Adrenal gland (tissue), 12 donors: ENCODE data around the gene HDAC4. TPM values are rescaled to one million over a fixed set of nuclear protein-coding genes. Genes with fewer than 3 reads are reported as not detected.
"Not testable (repeated sequence)": the region's sequence is repeated elsewhere in the genome, so short reads cannot be mapped to it uniquely, and the experiment has no call there.

Experiments used
- DNase-seq, 7 donors: peaks; one replicate each; pipeline ENCODE4 v3.0.0-alpha.2; 2019 to 2020
- H3K27ac ChIP-seq, 5 donors: fragments of 200-600 bp; sonication (generic) in 4 of 5; 1 replicate in 3 of 5; 2 replicates in 2 of 5; pipeline versions ENCODE4 v1.5.1 to v1.8.0; 2016 to 2020; ENCODE audit warnings: mild to moderate bottlenecking in 1 of 5
- H3K27me3 ChIP-seq: fragments of 200-600 bp; 2 replicates; pipeline ENCODE4 v1.8.0; 2021
- H3K36me3 ChIP-seq, 2 donors: fragments of 200-600 bp; replicated peaks in 1 of 2; 1 replicate in 1 of 2; 2 replicates in 1 of 2; pipeline versions ENCODE4 v1.5.1 to v1.8.0; 2018 to 2022
- H3K4me1 ChIP-seq, 2 donors: fragments of 200-600 bp; replicated peaks in 1 of 2; 1 replicate in 1 of 2; 2 replicates in 1 of 2; pipeline versions ENCODE4 v1.5.1 to v1.8.0; 2018 to 2021
- H3K4me3 ChIP-seq, 4 donors: fragments of 200-600 bp; sonication (generic) in 3 of 4; one replicate each; pipeline ENCODE4 v1.5.1; 2016 to 2018
- H3K9me3 ChIP-seq, 3 donors: fragments of 200-600 bp; sonication (generic) in 1 of 3; replicated peaks in 1 of 3; 1 replicate in 2 of 3; 2 replicates in 1 of 3; pipeline versions ENCODE4 v1.5.1 to v1.8.0; 2016 to 2021
- CTCF ChIP-seq, 6 experiments: fragments of 450-650 bp in 4 of 6; fragments of 200-600 bp in 2 of 6; sonication (generic) in 1 of 6; IDR thresholded peaks; 1 replicate in 5 of 6; 2 replicates in 1 of 6; pipeline versions ENCODE4 v1.5.1 to v1.8.0; 2016 to 2021; ENCODE audit warnings: antibody characterized with exemption in 6 of 6, mild to moderate bottlenecking in 2 of 6, moderate library complexity in 1 of 6
- POLR2A ChIP-seq, 2 donors: fragments of 450-650 bp; IDR thresholded peaks; one replicate each; pipeline ENCODE4 v1.6.1; 2017; ENCODE audit warnings: antibody characterized with exemption in 2 of 2, mild to moderate bottlenecking in 2 of 2, moderate library complexity in 1 of 2
- WGBS, 4 donors: extraction: QIAGEN DNeasy Blood & Tissue Kit in 2 of 4; methylation state at CpG; one replicate each; pipeline versions ENCODE4 v1.1.5 to v1.1.7; 2013 to 2017; 5-methylcytosine and 5-hydroxymethylcytosine counted together
- intact Hi-C, 2 donors: fragments of 100-400 bp; cut with DNase I; formaldehyde crosslinking; loops; one replicate each; pipeline versions ENCODE4 v1.14.1 to v1.15.0; 2022 to 2023
- polyA plus RNA-seq, 3 donors: library from polyadenylated mRNA; stranded (reverse); fragments of 200-250 nt in 2 of 3; fragments of 350-450 nt in 1 of 3; fragmentation: Illumina TruSeq in 1 of 3; extraction: RNeasy Lipid Tissue Mini Kit (QIAGEN cat#74804) in 1 of 3; gene quantifications; one replicate each; pipeline ENCODE4 v1.2.3, GENCODE V29; 2013 to 2014
- total RNA-seq, 9 donors: library from RNA; depleted of rRNA in 4 of 9; stranded (reverse); fragments of >200 nt in 4 of 9; fragments of 120-200 nt in 1 of 9; fragmentation: NEBNext Ultra II Directional in 1 of 9; extraction: Animal tissue kit (Norgen Biotek cat#: 25700) in 1 of 9; gene quantifications; one replicate each; pipeline versions ENCODE4 v1.1.0 to v1.2.4, GENCODE V29; 2013 to 2023
- donor health status: healthy with polysubstance abuse.
- donor health status: Bipolar disorder and iron deficiency.
- donor health status: DM: yes; HTN: yes; CAD: no.
- donor health status: DM: no; HTN: no; CAD: no.
- donor health status: DM: no; HTN: no; CAD: no.
- donor health status: DM: yes; HTN: yes; CAD: no.

The HDAC4 gene
- total and polyA plus RNA-seq, 12 donors, result 8.3 to 88.9 (median 28.7) TPM

DNA sequence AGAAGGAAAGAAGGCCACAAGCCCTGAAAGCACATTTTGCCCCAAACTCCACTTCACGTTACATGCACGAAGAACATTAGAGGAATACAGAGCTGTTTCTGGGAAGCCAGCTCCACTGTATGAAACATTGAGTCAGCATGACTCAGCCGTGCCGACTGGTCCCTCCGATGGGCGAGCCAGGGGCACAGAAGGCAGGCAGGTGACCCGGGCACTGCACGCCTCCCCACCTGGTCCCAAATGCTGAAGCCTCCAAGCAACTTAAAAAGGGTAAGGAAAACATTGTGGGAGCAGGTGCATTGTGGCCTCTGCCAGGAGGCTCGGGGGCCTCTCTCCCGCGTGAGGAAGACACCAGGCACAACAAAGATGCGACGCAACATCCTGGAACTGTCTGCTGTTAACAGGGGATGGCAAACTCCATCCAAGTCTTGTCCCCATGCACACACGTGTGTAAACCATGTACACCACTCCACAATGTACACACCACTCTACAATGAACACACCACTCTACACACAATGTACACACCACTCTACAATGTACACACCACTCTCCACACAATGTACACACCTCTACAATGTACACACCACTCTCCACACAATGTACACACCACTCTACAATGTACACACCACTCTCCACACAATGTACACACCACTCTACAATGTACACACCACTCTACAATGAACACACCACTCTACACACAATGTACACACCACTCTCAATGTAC, 120.4 kb downstream of the HDAC4 start:
- TF ChIP-seq POLR2A (IDR thresholded peaks at IDR 0.05), result peak in 1 of 2 donors; percentile 45
- DNase-seq, result peak; percentile 73 to 91 (median 81)
- WGBS, 4 donors, result 47 to 70% (median 58%) methylated on average over 8 to 14 of the region's 14 CpGs
- peak overlapping the region; percentile 5 to 93 (median 77) for H3K27ac ChIP-seq
- intact Hi-C loops, H3K4me3 ChIP-seq, H3K36me3 ChIP-seq, H3K9me3 ChIP-seq, H3K27me3 ChIP-seq: not testable (repeated sequence)
- peaks cover 7 to 39% of the 10 kb centered on the region in 2 donors for H3K4me1 ChIP-seq

- intact Hi-C loops, result no loop called here
- WGBS, 4 donors, result 76 to 82% (median 76%) methylated on average over 15 to 20 of the region's 20 CpGs
- peak in 4 of 7 donors; percentile 11 to 23 (median 13) for DNase-seq
- no peaks in the 10 kb centered on the region for H3K27me3 ChIP-seq
- H3K4me1 ChIP-seq, result peaks cover 13 to 39% of the 10 kb centered on the region in 2 donors
- H3K27ac ChIP-seq, result peak overlapping the region; percentile 5 to 93 (median 77)
- no peaks in the 10 kb centered on the region for H3K9me3 ChIP-seq
- TF ChIP-seq CTCF (IDR thresholded peaks at IDR 0.05) (no peak), POLR2A (IDR thresholded peaks at IDR 0.05) (no peak)
- H3K4me3 ChIP-seq, result no peak overlapping the region
- H3K36me3 ChIP-seq, result no peaks in the 10 kb centered on the region
Measured at GRCh38 chr2:239279508-239280295, 121.1 kb downstream of the HDAC4 start.

GRCh38 chr2:239278941-239279365, 121.9 kb downstream of the HDAC4 start:
- Histone ChIP-seq H3K4me1 (peaks cover 18 to 46% of the 10 kb centered on the region in 2 donors), H3K27ac (peak overlapping the region in 3 of 5 donors; percentile 5 to 93 (median 77)), H3K9me3 (no peaks in the 10 kb centered on the region), H3K4me3 (no peak overlapping the region), H3K27me3 (no peaks in the 10 kb centered on the region), H3K36me3 (no peaks in the 10 kb centered on the region)
- intact Hi-C loops, result no loop called here
- DNase-seq, result peak in 3 of 7 donors; percentile 14 to 20 (median 17)
- WGBS, 4 donors, result 72 to 76% (median 74%) methylated on average over 4 of the region's 4 CpGs
- TF ChIP-seq CTCF (IDR thresholded peaks at IDR 0.05) (no peak), POLR2A (IDR thresholded peaks at IDR 0.05) (no peak)

DNA sequence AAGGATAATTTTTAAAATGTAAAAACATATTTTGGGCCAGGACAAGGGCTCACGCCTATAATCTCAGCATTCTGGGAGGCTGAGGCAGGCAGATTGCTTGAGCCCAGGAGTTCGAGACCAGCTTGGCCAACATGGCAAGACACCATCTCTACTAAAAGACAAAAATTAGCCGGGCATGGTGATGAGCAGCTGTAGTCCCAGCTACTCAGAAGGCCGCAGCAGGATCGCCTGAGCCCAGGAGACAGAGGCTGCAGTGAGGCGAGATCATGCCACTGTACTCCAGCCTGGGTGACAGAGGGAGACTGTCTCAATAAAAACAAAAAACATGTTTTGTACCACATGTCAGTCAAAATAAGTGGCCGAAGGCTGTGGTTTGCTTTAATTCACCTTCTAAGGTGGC, 122.5 kb downstream of the HDAC4 start:
- intact Hi-C loops, result no loop called here
- H3K4me1 ChIP-seq, result peaks cover 18 to 51% of the 10 kb centered on the region in 2 donors

More for the DNA sequence above, 122.5 kb downstream of the HDAC4 start:
- Histone ChIP-seq H3K9me3 (no peaks in the 10 kb centered on the region), H3K27me3 (no peaks in the 10 kb centered on the region), H3K27ac (peak overlapping the region in 1 of 5 donors; percentile 93), H3K36me3 (no peaks in the 10 kb centered on the region), H3K4me3 (no peak overlapping the region)
- 93 to 97% (median 94%) methylated on average over 6 to 7 of the region's 7 CpGs for WGBS, 4 donors
- no peak for TF ChIP-seq CTCF (IDR thresholded peaks at IDR 0.05)
- no peak for TF ChIP-seq POLR2A (IDR thresholded peaks at IDR 0.05)
- DNase-seq, result peak in 3 of 7 donors; percentile 10 to 56 (median 16)
